HepG2 (cell line): ENCODE measurements around the gene PIKFYVE. TPM values are rescaled to one million over a fixed set of nuclear protein-coding genes. Genes with fewer than 3 reads are reported as not detected.

Experiments used
- ATAC-seq: fragments of 200-7000 bp; cut with Tn5 transposase; 3 replicates; pipeline ENCODE4 v1.9.1; 2020; ENCODE audit warnings: mild to moderate bottlenecking, moderate library complexity
- BruUV-seq: library from RNA; stranded (reverse); fragments of 400-500 nt; replicated peaks from 2 replicates; lab custom pipeline; 2021; lab: Mats Ljungman, UMichigan
- CTCF ChIA-PET: fragments of 300-600 bp; formaldehyde crosslinking; extraction: SDS; loops from one replicate; lab custom pipeline; 2021; ENCODE audit warnings: low total read pairs, inconsistent platforms, low intra/inter-chr PET ratio; lab: Yijun Ruan, JAX
- POLR2A ChIA-PET: fragments of 350-600 bp; sonication (Branson Sonifier 250); formaldehyde crosslinking; loops from one replicate; lab custom pipeline; 2020; ENCODE audit warnings: antibody characterized with exemption, inconsistent platforms; lab: Yijun Ruan, JAX
- DNase-seq: peaks from one replicate; pipeline ENCODE4 v3.0.0-alpha.2; 2015; ENCODE audit warnings: low spot score
- FAIRE-seq: peaks from 3 replicates; lab custom pipeline; 2011; peaks lifted over from hg19 to GRCh38; lab: Jason Lieb, UNC
- H2AFZ ChIP-seq: one replicate; pipeline ENCODE4 v1.6.1; 2011; ENCODE audit warnings: low read length, inconsistent platforms
- H3K27ac ChIP-seq: fragments of 300-600 bp; 3 replicates; pipeline ENCODE4 v1.8.0; 2011; ENCODE audit warnings: mixed run types, mild to moderate bottlenecking, mixed read lengths, low read length, inconsistent platforms; ENCODE audit not compliant: insufficient read depth; ENCODE audit errors: extremely low read length
- H3K27me3 ChIP-seq, 2 experiments: fragments of 200-600 bp in 1 of 2; 2 replicates in 1 of 2; 3 replicates in 1 of 2; pipeline versions ENCODE4 v1.6.0 to v1.8.0; 2011; ENCODE audit warnings: low read length in 2 of 2, mild to moderate bottlenecking in 2 of 2, moderate library complexity in 2 of 2, inconsistent platforms in 1 of 2; ENCODE audit not compliant: insufficient read depth in 2 of 2, control insufficient read depth in 1 of 2
- H3K36me3 ChIP-seq, 2 experiments: fragments of 200-600 bp in 1 of 2; replicated peaks in 1 of 2; 2 replicates in 1 of 2; 3 replicates in 1 of 2; pipeline versions ENCODE4 v1.5.1 to v1.8.0; 2011; ENCODE audit warnings: low read length in 2 of 2, inconsistent platforms in 1 of 2; ENCODE audit not compliant: insufficient read depth in 2 of 2, control insufficient read depth in 1 of 2
- H3K4me1 ChIP-seq: 2 replicates; pipeline ENCODE4 v1.5.1; 2012; ENCODE audit warnings: low read length, inconsistent platforms; ENCODE audit not compliant: insufficient read depth
- H3K4me2 ChIP-seq: 2 replicates; pipeline ENCODE4 v1.6.0; 2011; ENCODE audit warnings: low read depth, low read length, inconsistent platforms
- H3K4me3 ChIP-seq, 3 experiments: fragments of 200-600 bp in 1 of 3; sonication (generic), shearing (Covaris generic) in 1 of 3; replicated peaks in 1 of 3; 2 replicates each; pipeline ENCODE4 v1.5.1; 2011 to 2016; ENCODE audit warnings: low read length in 3 of 3, inconsistent platforms in 2 of 3, low read depth in 2 of 3, mild to moderate bottlenecking in 2 of 3, control low read depth in 1 of 3, mixed read lengths in 1 of 3; ENCODE audit not compliant: insufficient read depth in 1 of 3
- H3K79me2 ChIP-seq: one replicate; pipeline ENCODE4 v1.6.1; 2011; ENCODE audit warnings: low read length, inconsistent platforms; ENCODE audit not compliant: insufficient read depth
- H3K9ac ChIP-seq: 2 replicates; pipeline ENCODE4 v1.6.0; 2011; ENCODE audit warnings: mild to moderate bottlenecking, low read depth, low read length, inconsistent platforms; ENCODE audit not compliant: insufficient read depth
- H3K9me3 ChIP-seq: 2 replicates; pipeline ENCODE4 v1.5.1; 2012; ENCODE audit warnings: mild to moderate bottlenecking, low read length
- H4K20me1 ChIP-seq: 2 replicates; pipeline ENCODE4 v1.6.0; 2011; ENCODE audit warnings: inconsistent platforms, mild to moderate bottlenecking, low read length, moderate library complexity; ENCODE audit not compliant: insufficient read depth
- AHR ChIP-seq: IDR thresholded peaks from 2 replicates; pipeline ENCODE4 v1.6.1; 2018; ENCODE audit warnings: missing genetic modification reagents, missing compliant biosample characterization
- ARNT ChIP-seq: fragments of 450-650 bp; IDR thresholded peaks from 2 replicates; pipeline ENCODE4 v1.6.1; 2017
- CREM ChIP-seq, 2 experiments: sonication (generic) in 1 of 2; formaldehyde crosslinking in 1 of 2; IDR thresholded peaks; 2 replicates each; pipeline versions ENCODE4 v1.4.0 to v1.6.1; 2016 to 2020; ENCODE audit warnings: antibody characterized with exemption in 1 of 2, mild to moderate bottlenecking in 1 of 2, missing genetic modification reagents in 1 of 2
- FOXA3 ChIP-seq: IDR thresholded peaks from 2 replicates; pipeline ENCODE4 v1.6.1; 2016; ENCODE audit warnings: missing genetic modification reagents, missing compliant biosample characterization
- HDAC6 ChIP-seq: fragments of 200-600 bp; sonication (generic); IDR thresholded peaks from 2 replicates; pipeline ENCODE4 v1.7.0; 2017; ENCODE audit warnings: mild to moderate bottlenecking, antibody characterized with exemption, low read length, low read depth
- SRY ChIP-seq: sonication (generic); formaldehyde crosslinking; IDR thresholded peaks from 2 replicates; pipeline ENCODE4 v1.8.0; 2022; ENCODE audit warnings: mild to moderate bottlenecking, missing genetic modification reagents
- ZC3H4 ChIP-seq: sonication (generic); formaldehyde crosslinking; IDR thresholded peaks from 2 replicates; pipeline ENCODE4 v1.4.0; 2020; ENCODE audit warnings: missing genetic modification reagents, borderline replicate concordance
- ZFP90 ChIP-seq: sonication (generic); formaldehyde crosslinking; IDR thresholded peaks from 2 replicates; pipeline ENCODE4 v1.8.0; 2022; ENCODE audit warnings: missing genetic modification reagents, mild to moderate bottlenecking, inconsistent platforms, borderline replicate concordance
- ZIK1 ChIP-seq: sonication (generic); formaldehyde crosslinking; IDR thresholded peaks from 2 replicates; pipeline ENCODE4 v1.5.0; 2020; ENCODE audit warnings: mild to moderate bottlenecking, low read depth, missing genetic modification reagents, borderline replicate concordance
- ZNF260 ChIP-seq: sonication (generic); formaldehyde crosslinking; IDR thresholded peaks from 2 replicates; pipeline ENCODE4 v1.4.0; 2020; ENCODE audit warnings: missing genetic modification reagents, low read depth, mild to moderate bottlenecking, borderline replicate concordance
- ZNF296 ChIP-seq: sonication (generic); formaldehyde crosslinking; conservative IDR thresholded peaks from 2 replicates; pipeline ENCODE4 v1.5.0; 2020; ENCODE audit warnings: mild to moderate bottlenecking, missing genetic modification reagents
- ZNF33B ChIP-seq: sonication (generic); formaldehyde crosslinking; IDR thresholded peaks from 2 replicates; pipeline ENCODE4 v1.5.1; 2020; ENCODE audit warnings: mild to moderate bottlenecking, missing genetic modification reagents
- ZNF747 ChIP-seq: sonication (generic); formaldehyde crosslinking; IDR thresholded peaks from 2 replicates; pipeline ENCODE4 v1.8.1; 2023; ENCODE audit warnings: missing genetic modification reagents, mild to moderate bottlenecking, borderline replicate concordance
- WGBS: methylation state at CpG from one replicate; pipeline ENCODE4 v1.1.6; 2017; ENCODE audit warnings: low lambda C conversion rate; 5-methylcytosine and 5-hydroxymethylcytosine counted together
- in situ Hi-C: cut with HindIII; loops from 2 replicates; pipeline ENCODE4 v1.10.0; 2017; ENCODE audit warnings: low pct_unique_long_range_greater_than_20kb; ENCODE audit not compliant: extremely low pct_ligation_motif_present
- intact Hi-C: fragments of 100-400 bp; cut with micrococcal nuclease; formaldehyde crosslinking; loops from one replicate; pipeline ENCODE4 v1.10.0; 2022; ENCODE audit not compliant: unreplicated experiment
- polyA plus RNA-seq, 8 experiments: library from polyadenylated mRNA; depleted of rRNA in 3 of 8; stranded (reverse) in 7 of 8; unstranded in 1 of 8; fragments of >200 nt; fragmentation: Illumina TruSeq in 4 of 8; extraction: Trizol in 4 of 8; gene quantifications; 2 replicates each; pipeline versions ENCODE4 v1.2.1 to v1.2.3, GENCODE V29; 2011 to 2016; ENCODE audit warnings: low read depth in 4 of 8, missing spikeins in 1 of 8, mixed read lengths in 1 of 8; ENCODE audit not compliant: insufficient read depth in 1 of 8
- total RNA-seq, 5 experiments: library from RNA; depleted of rRNA; stranded (reverse); fragments of >200 nt; fragmentation: Illumina TruSeq; extraction: Trizol; gene quantifications; 2 replicates each; pipeline ENCODE4 v1.2.3, GENCODE V29; 2016; ENCODE audit warnings: low read depth in 1 of 5
- TF ChIP-seq, protein P1 (sequence below): sonication (generic); formaldehyde crosslinking; IDR thresholded peaks from 2 replicates; pipeline ENCODE4 v1.9.0; 2022; ENCODE audit warnings: missing genetic modification reagents, mild to moderate bottlenecking, borderline replicate concordance
- TF ChIP-seq, protein P2 (sequence below): sonication (generic); formaldehyde crosslinking; conservative IDR thresholded peaks from 2 replicates; pipeline ENCODE4 v1.8.1; 2023; ENCODE audit warnings: missing genetic modification reagents
- TF ChIP-seq, protein P3 (sequence below): sonication (generic); formaldehyde crosslinking; IDR thresholded peaks from 2 replicates; pipeline ENCODE4 v1.8.1; 2023; ENCODE audit warnings: mild to moderate bottlenecking, missing genetic modification reagents
- TF ChIP-seq, protein P4 (sequence below): sonication (generic); formaldehyde crosslinking; IDR thresholded peaks from 2 replicates; pipeline ENCODE4 v1.4.0; 2020; ENCODE audit warnings: missing genetic modification reagents, borderline replicate concordance

The PIKFYVE gene
- total and polyA plus RNA-seq, 2 of the 13 experiments (the other 11 are each of a cell fraction or from before 2014, with no cell fraction given): 20.2 to 21.7 TPM

DNA sequence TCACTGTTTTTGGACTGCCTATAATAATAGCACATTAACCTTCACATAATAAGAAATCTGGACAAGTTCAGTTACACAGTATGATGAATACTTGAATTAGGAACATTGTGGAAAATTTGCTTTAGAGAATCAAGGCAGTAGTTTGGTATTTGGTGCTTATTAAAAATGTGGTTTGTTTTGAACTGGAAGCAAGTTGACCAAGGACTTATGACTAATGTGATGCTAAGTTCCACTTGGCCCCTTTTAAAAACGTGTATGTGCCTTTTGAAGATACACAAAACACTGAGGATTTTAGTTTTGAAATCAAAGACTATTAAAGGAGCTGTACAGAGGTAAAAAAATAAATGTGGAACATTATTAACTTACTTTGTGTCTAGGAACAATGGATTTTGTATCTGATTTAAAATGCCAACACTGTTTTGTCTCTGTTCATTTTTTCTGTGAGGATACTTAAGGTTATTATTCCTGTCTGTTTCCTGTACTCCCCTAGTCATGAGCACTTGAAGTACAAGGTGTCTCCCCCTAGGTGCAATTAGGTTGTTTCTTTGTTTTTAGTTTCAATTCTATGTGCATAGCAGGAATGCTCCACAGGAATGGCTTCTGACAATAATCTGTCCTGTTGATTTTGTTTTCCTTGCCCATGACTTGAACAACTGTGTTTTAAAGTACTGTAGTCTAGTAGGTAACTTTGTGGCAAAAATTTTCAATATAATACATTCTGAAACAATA is 91.0 kb downstream of the PIKFYVE start:
- FAIRE-seq (no peak), DNase-seq (no peak), ATAC-seq (no peak)
- Histone ChIP-seq H3K79me2 (no peaks in the 10 kb centered on the region), H3K9me3 (no peaks in the 10 kb centered on the region), H3K4me2 (no peak overlapping the region), H3K27me3 (no peaks in the 10 kb centered on the region), H3K9ac (no peak overlapping the region), H3K36me3 (peaks cover 3 to 34% of the 10 kb centered on the region in 2 experiments), H3K27ac (no peak overlapping the region), H3K4me1 (peaks cover 12% of the 10 kb centered on the region), H4K20me1 (no peaks in the 10 kb centered on the region), H2AFZ (no peak overlapping the region), H3K4me3 (no peak overlapping the region)
- no peak for TF ChIP-seq ZIK1 (CRISPR knock-in tag)
- no peak for TF ChIP-seq ZFP90
- TF ChIP-seq CREM (IDR thresholded peaks at IDR 0.05): no peak
- no peak for TF ChIP-seq CREM (CRISPR knock-in tag; IDR thresholded peaks at IDR 0.05)
- TF ChIP-seq SRY: no peak
- TF ChIP-seq FOXA3: no peak
- no peak for TF ChIP-seq AHR
- TF ChIP-seq, protein P1, sequence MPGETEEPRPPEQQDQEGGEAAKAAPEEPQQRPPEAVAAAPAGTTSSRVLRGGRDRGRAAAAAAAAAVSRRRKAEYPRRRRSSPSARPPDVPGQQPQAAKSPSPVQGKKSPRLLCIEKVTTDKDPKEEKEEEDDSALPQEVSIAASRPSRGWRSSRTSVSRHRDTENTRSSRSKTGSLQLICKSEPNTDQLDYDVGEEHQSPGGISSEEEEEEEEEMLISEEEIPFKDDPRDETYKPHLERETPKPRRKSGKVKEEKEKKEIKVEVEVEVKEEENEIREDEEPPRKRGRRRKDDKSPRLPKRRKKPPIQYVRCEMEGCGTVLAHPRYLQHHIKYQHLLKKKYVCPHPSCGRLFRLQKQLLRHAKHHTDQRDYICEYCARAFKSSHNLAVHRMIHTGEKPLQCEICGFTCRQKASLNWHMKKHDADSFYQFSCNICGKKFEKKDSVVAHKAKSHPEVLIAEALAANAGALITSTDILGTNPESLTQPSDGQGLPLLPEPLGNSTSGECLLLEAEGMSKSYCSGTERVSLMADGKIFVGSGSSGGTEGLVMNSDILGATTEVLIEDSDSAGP: no peak
- TF ChIP-seq ZNF33B (CRISPR knock-in tag): no peak
- TF ChIP-seq, protein P2, sequence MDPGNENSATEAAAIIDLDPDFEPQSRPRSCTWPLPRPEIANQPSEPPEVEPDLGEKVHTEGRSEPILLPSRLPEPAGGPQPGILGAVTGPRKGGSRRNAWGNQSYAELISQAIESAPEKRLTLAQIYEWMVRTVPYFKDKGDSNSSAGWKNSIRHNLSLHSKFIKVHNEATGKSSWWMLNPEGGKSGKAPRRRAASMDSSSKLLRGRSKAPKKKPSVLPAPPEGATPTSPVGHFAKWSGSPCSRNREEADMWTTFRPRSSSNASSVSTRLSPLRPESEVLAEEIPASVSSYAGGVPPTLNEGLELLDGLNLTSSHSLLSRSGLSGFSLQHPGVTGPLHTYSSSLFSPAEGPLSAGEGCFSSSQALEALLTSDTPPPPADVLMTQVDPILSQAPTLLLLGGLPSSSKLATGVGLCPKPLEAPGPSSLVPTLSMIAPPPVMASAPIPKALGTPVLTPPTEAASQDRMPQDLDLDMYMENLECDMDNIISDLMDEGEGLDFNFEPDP (CRISPR knock-in tag): no peak
- TF ChIP-seq, protein P3, sequence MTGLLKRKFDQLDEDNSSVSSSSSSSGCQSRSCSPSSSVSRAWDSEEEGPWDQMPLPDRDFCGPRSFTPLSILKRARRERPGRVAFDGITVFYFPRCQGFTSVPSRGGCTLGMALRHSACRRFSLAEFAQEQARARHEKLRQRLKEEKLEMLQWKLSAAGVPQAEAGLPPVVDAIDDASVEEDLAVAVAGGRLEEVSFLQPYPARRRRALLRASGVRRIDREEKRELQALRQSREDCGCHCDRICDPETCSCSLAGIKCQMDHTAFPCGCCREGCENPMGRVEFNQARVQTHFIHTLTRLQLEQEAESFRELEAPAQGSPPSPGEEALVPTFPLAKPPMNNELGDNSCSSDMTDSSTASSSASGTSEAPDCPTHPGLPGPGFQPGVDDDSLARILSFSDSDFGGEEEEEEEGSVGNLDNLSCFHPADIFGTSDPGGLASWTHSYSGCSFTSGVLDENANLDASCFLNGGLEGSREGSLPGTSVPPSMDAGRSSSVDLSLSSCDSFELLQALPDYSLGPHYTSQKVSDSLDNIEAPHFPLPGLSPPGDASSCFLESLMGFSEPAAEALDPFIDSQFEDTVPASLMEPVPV (CRISPR knock-in tag): no peak
- TF ChIP-seq ZC3H4 (CRISPR knock-in tag): no peak
- no peak for TF ChIP-seq ZNF260 (CRISPR knock-in tag)
- TF ChIP-seq ZNF296 (CRISPR knock-in tag): no peak
- no peak for TF ChIP-seq HDAC6
- TF ChIP-seq ZNF747 (CRISPR knock-in tag): no peak
- TF ChIP-seq, protein P4, sequence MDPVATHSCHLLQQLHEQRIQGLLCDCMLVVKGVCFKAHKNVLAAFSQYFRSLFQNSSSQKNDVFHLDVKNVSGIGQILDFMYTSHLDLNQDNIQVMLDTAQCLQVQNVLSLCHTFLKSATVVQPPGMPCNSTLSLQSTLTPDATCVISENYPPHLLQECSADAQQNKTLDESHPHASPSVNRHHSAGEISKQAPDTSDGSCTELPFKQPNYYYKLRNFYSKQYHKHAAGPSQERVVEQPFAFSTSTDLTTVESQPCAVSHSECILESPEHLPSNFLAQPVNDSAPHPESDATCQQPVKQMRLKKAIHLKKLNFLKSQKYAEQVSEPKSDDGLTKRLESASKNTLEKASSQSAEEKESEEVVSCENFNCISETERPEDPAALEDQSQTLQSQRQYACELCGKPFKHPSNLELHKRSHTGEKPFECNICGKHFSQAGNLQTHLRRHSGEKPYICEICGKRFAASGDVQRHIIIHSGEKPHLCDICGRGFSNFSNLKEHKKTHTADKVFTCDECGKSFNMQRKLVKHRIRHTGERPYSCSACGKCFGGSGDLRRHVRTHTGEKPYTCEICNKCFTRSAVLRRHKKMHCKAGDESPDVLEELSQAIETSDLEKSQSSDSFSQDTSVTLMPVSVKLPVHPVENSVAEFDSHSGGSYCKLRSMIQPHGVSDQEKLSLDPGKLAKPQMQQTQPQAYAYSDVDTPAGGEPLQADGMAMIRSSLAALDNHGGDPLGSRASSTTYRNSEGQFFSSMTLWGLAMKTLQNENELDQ (CRISPR knock-in tag): no peak
- no peak for TF ChIP-seq ARNT
- 36% methylated on average over 1 of the region's 1 CpG for WGBS
- POLR2A ChIA-PET: no interaction called here
- in situ Hi-C loops (no loop called here), intact Hi-C loops (loop anchor here (10.0 kb wide), 1 partner anchor 252 kb away; no protein-coding TSS in a partner anchor)
- CTCF ChIA-PET: no interaction called here
- no TSS peak for BruUV-seq
